ENCODE measurements around the gene PACSIN2. TPM values are rescaled to one million over a fixed set of nuclear protein-coding genes. Genes with fewer than 3 reads are reported as not detected.
A peak's percentile ranks its signal among the peaks of the same experiment; 100 is the strongest.

PACSIN2 gene
- total and polyA plus RNA-seq, 2 of the 13 experiments (the other 11 are each of a cell fraction or from before 2014, with no cell fraction given), result 54.1 to 68.8 TPM

- TF ChIP-seq, protein P1, sequence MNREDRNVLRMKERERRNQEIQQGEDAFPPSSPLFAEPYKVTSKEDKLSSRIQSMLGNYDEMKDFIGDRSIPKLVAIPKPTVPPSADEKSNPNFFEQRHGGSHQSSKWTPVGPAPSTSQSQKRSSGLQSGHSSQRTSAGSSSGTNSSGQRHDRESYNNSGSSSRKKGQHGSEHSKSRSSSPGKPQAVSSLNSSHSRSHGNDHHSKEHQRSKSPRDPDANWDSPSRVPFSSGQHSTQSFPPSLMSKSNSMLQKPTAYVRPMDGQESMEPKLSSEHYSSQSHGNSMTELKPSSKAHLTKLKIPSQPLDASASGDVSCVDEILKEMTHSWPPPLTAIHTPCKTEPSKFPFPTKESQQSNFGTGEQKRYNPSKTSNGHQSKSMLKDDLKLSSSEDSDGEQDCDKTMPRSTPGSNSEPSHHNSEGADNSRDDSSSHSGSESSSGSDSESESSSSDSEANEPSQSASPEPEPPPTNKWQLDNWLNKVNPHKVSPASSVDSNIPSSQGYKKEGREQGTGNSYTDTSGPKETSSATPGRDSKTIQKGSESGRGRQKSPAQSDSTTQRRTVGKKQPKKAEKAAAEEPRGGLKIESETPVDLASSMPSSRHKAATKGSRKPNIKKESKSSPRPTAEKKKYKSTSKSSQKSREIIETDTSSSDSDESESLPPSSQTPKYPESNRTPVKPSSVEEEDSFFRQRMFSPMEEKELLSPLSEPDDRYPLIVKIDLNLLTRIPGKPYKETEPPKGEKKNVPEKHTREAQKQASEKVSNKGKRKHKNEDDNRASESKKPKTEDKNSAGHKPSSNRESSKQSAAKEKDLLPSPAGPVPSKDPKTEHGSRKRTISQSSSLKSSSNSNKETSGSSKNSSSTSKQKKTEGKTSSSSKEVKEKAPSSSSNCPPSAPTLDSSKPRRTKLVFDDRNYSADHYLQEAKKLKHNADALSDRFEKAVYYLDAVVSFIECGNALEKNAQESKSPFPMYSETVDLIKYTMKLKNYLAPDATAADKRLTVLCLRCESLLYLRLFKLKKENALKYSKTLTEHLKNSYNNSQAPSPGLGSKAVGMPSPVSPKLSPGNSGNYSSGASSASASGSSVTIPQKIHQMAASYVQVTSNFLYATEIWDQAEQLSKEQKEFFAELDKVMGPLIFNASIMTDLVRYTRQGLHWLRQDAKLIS (CRISPR knock-in tag; IDR thresholded peaks at IDR 0.05), result no peak
- no peak for TF ChIP-seq ZNF605 (CRISPR knock-in tag; IDR thresholded peaks at IDR 0.05)
- TF ChIP-seq ZNF251 (CRISPR knock-in tag; IDR thresholded peaks at IDR 0.05), result no peak
- no peak for TF ChIP-seq MIER2 (CRISPR knock-in tag; IDR thresholded peaks at IDR 0.05)
- TF ChIP-seq ARHGAP35 (CRISPR knock-in tag; IDR thresholded peaks at IDR 0.05; ENCODE audit: borderline replicate concordance), result no peak
- TF ChIP-seq, protein P2, sequence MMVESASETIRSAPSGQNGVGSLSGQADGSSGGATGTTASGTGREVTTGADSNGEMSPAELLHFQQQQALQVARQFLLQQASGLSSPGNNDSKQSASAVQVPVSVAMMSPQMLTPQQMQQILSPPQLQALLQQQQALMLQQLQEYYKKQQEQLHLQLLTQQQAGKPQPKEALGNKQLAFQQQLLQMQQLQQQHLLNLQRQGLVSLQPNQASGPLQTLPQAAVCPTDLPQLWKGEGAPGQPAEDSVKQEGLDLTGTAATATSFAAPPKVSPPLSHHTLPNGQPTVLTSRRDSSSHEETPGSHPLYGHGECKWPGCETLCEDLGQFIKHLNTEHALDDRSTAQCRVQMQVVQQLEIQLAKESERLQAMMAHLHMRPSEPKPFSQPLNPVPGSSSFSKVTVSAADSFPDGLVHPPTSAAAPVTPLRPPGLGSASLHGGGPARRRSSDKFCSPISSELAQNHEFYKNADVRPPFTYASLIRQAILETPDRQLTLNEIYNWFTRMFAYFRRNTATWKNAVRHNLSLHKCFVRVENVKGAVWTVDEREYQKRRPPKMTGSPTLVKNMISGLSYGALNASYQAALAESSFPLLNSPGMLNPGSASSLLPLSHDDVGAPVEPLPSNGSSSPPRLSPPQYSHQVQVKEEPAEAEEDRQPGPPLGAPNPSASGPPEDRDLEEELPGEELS (CRISPR knock-in tag; IDR thresholded peaks at IDR 0.05), result peak; percentile 28; the same call in 1 of the 2 replicates
- TF ChIP-seq NFKBIZ (CRISPR knock-in tag; IDR thresholded peaks at IDR 0.05), result no peak
- TF ChIP-seq, protein P3, sequence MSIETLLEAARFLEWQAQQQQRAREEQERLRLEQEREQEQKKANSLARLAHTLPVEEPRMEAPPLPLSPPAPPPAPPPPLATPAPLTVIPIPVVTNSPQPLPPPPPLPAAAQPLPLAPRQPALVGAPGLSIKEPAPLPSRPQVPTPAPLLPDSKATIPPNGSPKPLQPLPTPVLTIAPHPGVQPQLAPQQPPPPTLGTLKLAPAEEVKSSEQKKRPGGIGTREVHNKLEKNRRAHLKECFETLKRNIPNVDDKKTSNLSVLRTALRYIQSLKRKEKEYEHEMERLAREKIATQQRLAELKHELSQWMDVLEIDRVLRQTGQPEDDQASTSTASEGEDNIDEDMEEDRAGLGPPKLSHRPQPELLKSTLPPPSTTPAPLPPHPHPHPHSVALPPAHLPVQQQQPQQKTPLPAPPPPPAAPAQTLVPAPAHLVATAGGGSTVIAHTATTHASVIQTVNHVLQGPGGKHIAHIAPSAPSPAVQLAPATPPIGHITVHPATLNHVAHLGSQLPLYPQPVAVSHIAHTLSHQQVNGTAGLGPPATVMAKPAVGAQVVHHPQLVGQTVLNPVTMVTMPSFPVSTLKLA (IDR thresholded peaks at IDR 0.05), result no peak
- TF ChIP-seq BCL3 (CRISPR knock-in tag; IDR thresholded peaks at IDR 0.05), result no peak
- no peak for TF ChIP-seq ZNF430 (CRISPR knock-in tag; IDR thresholded peaks at IDR 0.05)
- TF ChIP-seq JUNB (CRISPR knock-in tag; IDR thresholded peaks at IDR 0.05; ENCODE audit: borderline replicate concordance), result no peak
- TF ChIP-seq NFYC (CRISPR knock-in tag; IDR thresholded peaks at IDR 0.05), result no peak
- no peak for TF ChIP-seq SOX6 (IDR thresholded peaks at IDR 0.05)
- peak; percentile 61 for TF ChIP-seq SOX6 (CRISPR knock-in tag; IDR thresholded peaks at IDR 0.05)
- no peak for TF ChIP-seq PITX1 (CRISPR knock-in tag; IDR thresholded peaks at IDR 0.05)
- peak; percentile 36; the same call in 1 of the 2 replicates for TF ChIP-seq GATAD2A (CRISPR knock-in tag; IDR thresholded peaks at IDR 0.05)
- TF ChIP-seq TGIF2 (CRISPR knock-in tag; IDR thresholded peaks at IDR 0.05), result peak; percentile 59; the same call in 1 of the 2 replicates
- TF ChIP-seq ZFP37 (CRISPR knock-in tag; IDR thresholded peaks at IDR 0.05; ENCODE audit: borderline replicate concordance), result no peak
- TF ChIP-seq ZSCAN30 (CRISPR knock-in tag; IDR thresholded peaks at IDR 0.05), result no peak
- no peak for TF ChIP-seq HNRNPH1 (optimal IDR thresholded peaks at IDR 0.05; ENCODE audit: low read depth, low read length)
- 0 out of 2 replicates have a peak, but pooled peaks have one; percentile 31 for TF ChIP-seq ZNF317 (CRISPR knock-in tag; IDR thresholded peaks at IDR 0.05)
- TF ChIP-seq TAF15 (IDR thresholded peaks at IDR 0.05; ENCODE audit: low read depth, low read length, poor library complexity, severe bottlenecking), result no peak
Measured at GRCh38 chr22:42964994-42965699, 49.8 kb downstream of the PACSIN2 start (continued).
